Liver (tissue), 9 donors: Measurements from ENCODE around the gene ANKRD33B. TPM values are rescaled to one million over a fixed set of nuclear protein-coding genes. Genes with fewer than 3 reads are reported as not detected.

Source experiments
- DNase-seq: peaks from one replicate; pipeline ENCODE4 v3.0.0-alpha.2; 2017; ENCODE audit warnings: low spot score
- H3K27ac ChIP-seq, 2 donors: one replicate each; pipeline ENCODE4 v1.7.0; 2013; ENCODE audit warnings: inconsistent platforms in 2 of 2, low read length in 2 of 2, control low read depth in 1 of 2, low read depth in 1 of 2, mild to moderate bottlenecking in 1 of 2
- H3K27me3 ChIP-seq, 4 donors: one replicate each; pipeline versions ENCODE4 v1.6.1 to v1.7.0; 2013; ENCODE audit warnings: low read length in 3 of 4, inconsistent platforms in 1 of 4, mild to moderate bottlenecking in 1 of 4, moderate library complexity in 1 of 4; ENCODE audit not compliant: control insufficient read depth in 4 of 4, insufficient read depth in 4 of 4
- H3K36me3 ChIP-seq, 4 donors: one replicate each; pipeline versions ENCODE4 v1.6.1 to v1.7.0; 2013; ENCODE audit warnings: low read length in 3 of 4, mild to moderate bottlenecking in 3 of 4, low read depth in 1 of 4, moderate library complexity in 1 of 4; ENCODE audit not compliant: control insufficient read depth in 4 of 4, insufficient read depth in 3 of 4
- H3K4me1 ChIP-seq, 4 donors: one replicate each; pipeline versions ENCODE4 v1.6.1 to v1.7.0; 2013; ENCODE audit warnings: low read length in 3 of 4, mild to moderate bottlenecking in 3 of 4, moderate library complexity in 1 of 4; ENCODE audit not compliant: control insufficient read depth in 4 of 4, insufficient read depth in 4 of 4
- H3K4me3 ChIP-seq, 3 donors: one replicate each; pipeline versions ENCODE4 v1.6.1 to v1.7.0; 2013; ENCODE audit warnings: low read length in 3 of 3, control low read depth in 1 of 3, low read depth in 1 of 3, mild to moderate bottlenecking in 1 of 3
- H3K9ac ChIP-seq, 2 donors: one replicate each; pipeline ENCODE4 v1.7.0; 2013; ENCODE audit warnings: low read length in 2 of 2, mild to moderate bottlenecking in 2 of 2, moderate library complexity in 2 of 2, control low read depth in 1 of 2, low read depth in 1 of 2
- H3K9me3 ChIP-seq, 4 donors: one replicate each; pipeline versions ENCODE4 v1.6.1 to v1.7.0; 2013; ENCODE audit warnings: low read length in 3 of 4; ENCODE audit not compliant: control insufficient read depth in 4 of 4
- ATF3 ChIP-seq: IDR thresholded peaks from 2 replicates; pipeline ENCODE4 v1.6.1; 2016; ENCODE audit warnings: antibody characterized with exemption
- CTCF ChIP-seq: fragments of 150-350 bp; IDR thresholded peaks from 2 replicates; pipeline ENCODE4 v1.5.1; 2017; ENCODE audit warnings: improper control_type of control experiment, low read depth, low read length; ENCODE audit not compliant: missing input control
- EGR1 ChIP-seq, 2 donors: IDR thresholded peaks; 2 replicates each; pipeline ENCODE4 v1.6.1; 2016 to 2018; ENCODE audit warnings: antibody characterized with exemption in 2 of 2, low read depth in 2 of 2
- FOXA1 ChIP-seq: IDR thresholded peaks from 2 replicates; pipeline ENCODE4 v1.6.1; 2016; ENCODE audit warnings: antibody characterized with exemption
- FOXA2 ChIP-seq: IDR thresholded peaks from 2 replicates; pipeline ENCODE4 v1.6.1; 2016; ENCODE audit warnings: antibody characterized with exemption
- GABPA ChIP-seq, 2 donors: IDR thresholded peaks in 1 of 2; conservative IDR thresholded peaks in 1 of 2; 2 replicates each; pipeline ENCODE4 v1.6.1; 2016; ENCODE audit warnings: antibody characterized with exemption in 2 of 2, mild to moderate bottlenecking in 1 of 2, moderate library complexity in 1 of 2
- HNF4A ChIP-seq, 2 donors: conservative IDR thresholded peaks; 2 replicates each; pipeline ENCODE4 v1.6.1; 2016; ENCODE audit warnings: antibody characterized with exemption in 2 of 2, mild to moderate bottlenecking in 2 of 2
- HNF4G ChIP-seq: IDR thresholded peaks from 2 replicates; pipeline ENCODE4 v1.6.1; 2016; ENCODE audit warnings: antibody characterized with exemption
- JUND ChIP-seq, 2 donors: IDR thresholded peaks; 2 replicates each; pipeline ENCODE4 v1.6.1; 2016; ENCODE audit warnings: antibody characterized with exemption in 2 of 2
- MAX ChIP-seq: IDR thresholded peaks from 2 replicates; pipeline ENCODE4 v1.6.1; 2016; ENCODE audit warnings: antibody characterized with exemption
- NR2F2 ChIP-seq: IDR thresholded peaks from 2 replicates; pipeline ENCODE4 v1.6.1; 2016; ENCODE audit warnings: antibody characterized with exemption
- RAD21 ChIP-seq, 2 donors: IDR thresholded peaks; 2 replicates each; pipeline ENCODE4 v1.6.1; 2016; ENCODE audit warnings: antibody characterized with exemption in 2 of 2, mild to moderate bottlenecking in 2 of 2
- REST ChIP-seq: IDR thresholded peaks from 2 replicates; pipeline ENCODE4 v1.6.1; 2016; ENCODE audit warnings: antibody characterized with exemption, mild to moderate bottlenecking
- RXRA ChIP-seq, 2 donors: IDR thresholded peaks; 2 replicates each; pipeline ENCODE4 v1.6.1; 2017 to 2018; ENCODE audit warnings: antibody characterized with exemption in 2 of 2, mild to moderate bottlenecking in 1 of 2
- SP1 ChIP-seq: IDR thresholded peaks from 2 replicates; pipeline ENCODE4 v1.6.1; 2018; ENCODE audit warnings: antibody characterized with exemption, mild to moderate bottlenecking
- TAF1 ChIP-seq: conservative IDR thresholded peaks from 2 replicates; pipeline ENCODE4 v1.6.1; 2016; ENCODE audit warnings: antibody characterized with exemption, mild to moderate bottlenecking
- YY1 ChIP-seq: IDR thresholded peaks from 2 replicates; pipeline ENCODE4 v1.6.1; 2016; ENCODE audit warnings: antibody characterized with exemption, mild to moderate bottlenecking
- ZBTB33 ChIP-seq: IDR thresholded peaks from 2 replicates; pipeline ENCODE4 v1.6.1; 2016; ENCODE audit warnings: antibody characterized with exemption
- WGBS: extraction: QIAGEN DNeasy Blood & Tissue Kit; methylation state at CpG from one replicate; pipeline ENCODE4 v1.1.7; 2013; 5-methylcytosine and 5-hydroxymethylcytosine counted together
- polyA plus RNA-seq, 2 donors: library from polyadenylated mRNA; stranded (reverse) in 1 of 2; unstranded in 1 of 2; fragments of 200-250 nt in 1 of 2; fragments of >200 nt in 1 of 2; fragmentation: Nextera tagmentation in 1 of 2; extraction: Ambion mirVana in 1 of 2; gene quantifications; one replicate each; pipeline versions ENCODE4 v1.2.1 to v1.2.3, GENCODE V29; 2013 to 2015
- total RNA-seq, 2 donors: library from RNA; depleted of rRNA; stranded (reverse); fragments of >200 nt; gene quantifications; one replicate each; pipeline ENCODE4 v1.2.3, GENCODE V29; 2014
- donor health status: healthy.
- donor health status: healthy.
- donor health status: healthy.
- donor health status: healthy.
- donor health status: healthy.

The ANKRD33B gene
- total and polyA plus RNA-seq, 4 donors, result 0.09 to 1.9 (median 0.25) TPM; not detected in 1

GRCh38 chr5:10566543-10567068 is 2.7 kb downstream of the ANKRD33B start:
- Histone ChIP-seq H3K36me3 (no peaks in the 10 kb centered on the region), H3K27ac (no peak overlapping the region), H3K4me3 (no peak overlapping the region), H3K9me3 (no peaks in the 10 kb centered on the region), H3K4me1 (peaks cover 8 to 28% (median 17%) of the 10 kb centered on the region in 4 donors), H3K27me3 (no peaks in the 10 kb centered on the region), H3K9ac (no peak overlapping the region)
- TF ChIP-seq RXRA (IDR thresholded peaks at IDR 0.05) (no peak), HNF4G (no peak), FOXA1 (no peak), CTCF (no peak), JUND (IDR thresholded peaks at IDR 0.05) (no peak), EGR1 (IDR thresholded peaks at IDR 0.05; ENCODE audit: low read depth in 2 of 2) (no peak), RAD21 (IDR thresholded peaks at IDR 0.05) (no peak), MAX (no peak), REST (no peak), TAF1 (no peak), SP1 (no peak), NR2F2 (no peak), GABPA (IDR thresholded peaks at IDR 0.05 in 1 of 2, conservative IDR thresholded peaks at IDR 0.05 in 1 of 2) (no peak), YY1 (no peak), FOXA2 (no peak), ZBTB33 (no peak), ATF3 (no peak), HNF4A (conservative IDR thresholded peaks at IDR 0.05) (no peak)
- WGBS, result 80% methylated on average over 8 of the region's 8 CpGs
- no peak for DNase-seq
